Endothelial cell of umbilical vein (primary cell): ENCODE results near the gene GYS1. TPM values are rescaled to one million over a fixed set of nuclear protein-coding genes. Genes with fewer than 3 reads are reported as not detected.

Experiments used
- BruUV-seq: library from RNA; stranded (reverse); fragments of 400-500 nt; replicated peaks from 2 replicates; lab custom pipeline; 2021; lab: Mats Ljungman, UMichigan
- CTCF ChIA-PET: fragments of 300-600, 350-600 bp; sonication (Branson Sonifier 250); formaldehyde crosslinking; loops from one replicate; lab custom pipeline; 2021; ENCODE audit warnings: antibody characterized with exemption, inconsistent platforms; lab: Charles Lee
- POLR2A ChIA-PET: fragments of 300-600, 350-600 bp; sonication (Branson Sonifier 250); formaldehyde crosslinking; loops from one replicate; lab custom pipeline; 2021; ENCODE audit warnings: antibody characterized with exemption, inconsistent platforms; lab: Charles Lee
- DNase-seq: peaks from one replicate; pipeline ENCODE4 v3.0.0-alpha.2; 2011; ENCODE audit warnings: low read depth, low spot score
- FAIRE-seq: peaks from 2 replicates; lab custom pipeline; 2011; peaks lifted over from hg19 to GRCh38; lab: Jason Lieb, UNC
- H2AFZ ChIP-seq: 2 replicates; pipeline ENCODE4 v1.6.0; 2012; ENCODE audit warnings: low read depth, low read length, control low read depth, inconsistent platforms
- H3K27ac ChIP-seq: 2 replicates; pipeline ENCODE4 v1.5.1; 2011; ENCODE audit warnings: low read depth, mild to moderate bottlenecking, control low read depth, low read length, moderate library complexity; ENCODE audit not compliant: insufficient read depth
- H3K27me3 ChIP-seq, 2 experiments: 2 replicates each; pipeline versions ENCODE4 v1.6.0 to v1.6.1; 2011; ENCODE audit warnings: low read length in 2 of 2, mixed read lengths in 1 of 2; ENCODE audit not compliant: control insufficient read depth in 2 of 2, insufficient read depth in 2 of 2
- H3K36me3 ChIP-seq, 2 experiments: 2 replicates in 1 of 2; 3 replicates in 1 of 2; pipeline ENCODE4 v1.5.1; 2011; ENCODE audit warnings: low read length in 2 of 2, mild to moderate bottlenecking in 1 of 2, moderate library complexity in 1 of 2; ENCODE audit not compliant: control insufficient read depth in 2 of 2, insufficient read depth in 2 of 2; ENCODE audit errors: extremely low read depth in 1 of 2
- H3K4me1 ChIP-seq: 3 replicates; pipeline ENCODE4 v1.5.1; 2011; ENCODE audit warnings: mild to moderate bottlenecking, low read length; ENCODE audit not compliant: control insufficient read depth, insufficient read depth; ENCODE audit errors: extremely low read depth
- H3K4me2 ChIP-seq: 2 replicates; pipeline ENCODE4 v1.6.1; 2011; ENCODE audit warnings: low read length, control low read depth, mixed read lengths; ENCODE audit not compliant: insufficient read depth
- H3K4me3 ChIP-seq, 3 experiments: fragments of 200-600 bp in 1 of 3; sonication (generic), shearing (Covaris generic) in 1 of 3; replicated peaks in 1 of 3; 2 replicates each; pipeline ENCODE4 v1.5.1; 2011 to 2016; ENCODE audit warnings: control low read depth in 3 of 3, low read length in 3 of 3, mild to moderate bottlenecking in 2 of 3, inconsistent platforms in 1 of 3, low read depth in 1 of 3, moderate library complexity in 1 of 3; ENCODE audit not compliant: insufficient read depth in 1 of 3
- H3K79me2 ChIP-seq: 2 replicates; pipeline ENCODE4 v1.6.0; 2012; ENCODE audit warnings: low read length, inconsistent platforms; ENCODE audit not compliant: control insufficient read depth, insufficient read depth
- H3K9ac ChIP-seq: replicated peaks from 2 replicates; pipeline ENCODE3; 2011; ENCODE audit warnings: low read length, control low read depth; ENCODE audit not compliant: insufficient read depth; ENCODE audit errors: extremely low read depth
- H3K9me1 ChIP-seq: replicated peaks from 3 replicates; pipeline ENCODE4 v1.6.0; 2011; ENCODE audit warnings: mild to moderate bottlenecking, low read length; ENCODE audit not compliant: control insufficient read depth, insufficient read depth; ENCODE audit errors: extremely low read depth
- H3K9me3 ChIP-seq: replicated peaks from 2 replicates; pipeline ENCODE4 v1.5.1; 2012; ENCODE audit warnings: low read length, inconsistent platforms; ENCODE audit not compliant: control insufficient read depth, insufficient read depth
- H4K20me1 ChIP-seq: replicated peaks from 2 replicates; pipeline ENCODE3; 2011; ENCODE audit warnings: mild to moderate bottlenecking, low read length; ENCODE audit not compliant: control insufficient read depth, insufficient read depth; ENCODE audit errors: extremely low read depth
- CTCF ChIP-seq, 2 donors: IDR thresholded peaks; 1 replicate in 1 of 2; 2 replicates in 1 of 2; pipeline ENCODE4 v1.5.1; 2011; ENCODE audit warnings: low read length in 2 of 2, mild to moderate bottlenecking in 2 of 2, moderate library complexity in 2 of 2, control low read depth in 1 of 2, inconsistent platforms in 1 of 2, low read depth in 1 of 2; ENCODE audit not compliant: insufficient read depth in 1 of 2; ENCODE audit errors: extremely low read depth in 1 of 2
- FOS ChIP-seq: IDR thresholded peaks from 2 replicates; pipeline ENCODE4 v1.6.1; 2011; ENCODE audit warnings: mild to moderate bottlenecking, low read length, moderate library complexity, borderline replicate concordance; ENCODE audit not compliant: insufficient read depth
- POLR2A ChIP-seq: IDR thresholded peaks from 2 replicates; pipeline ENCODE4 v1.6.1; 2012; ENCODE audit warnings: low read depth, mild to moderate bottlenecking, control low read depth, low read length
- POLR2AphosphoS5 ChIP-seq: IDR thresholded peaks from 2 replicates; pipeline ENCODE4 v1.6.1; 2012; ENCODE audit warnings: low read depth, mild to moderate bottlenecking, control low read depth, low read length, moderate library complexity; ENCODE audit not compliant: insufficient read depth
- dilution Hi-C: fragments of 300-500 bp; cut with MboI; formaldehyde crosslinking; loops from one replicate; pipeline ENCODE4 v1.15.0; 2019; ENCODE audit warnings: low sequenced_read_pairs; ENCODE audit not compliant: extremely low pct_ligation_motif_present
- intact Hi-C: fragments of 100-400 bp; cut with micrococcal nuclease; formaldehyde crosslinking; loops from one replicate; pipeline ENCODE4 v1.10.0; 2022
- polyA plus RNA-seq, 4 experiments: library from polyadenylated mRNA; depleted of rRNA in 3 of 4; stranded (reverse) in 3 of 4; unstranded in 1 of 4; fragments of >200 nt; gene quantifications; 2 replicates each; pipeline versions ENCODE4 v1.2.1 to v1.2.3, GENCODE V29; 2011 to 2012; ENCODE audit warnings: missing spikeins in 1 of 4
- total RNA-seq: library from RNA; stranded (reverse); gene quantifications from 2 replicates; pipeline ENCODE4 v1.2.3, GENCODE V29; 2021
- TF ChIP-seq, protein P1 (sequence below): IDR thresholded peaks from 2 replicates; pipeline ENCODE4 v1.6.1; 2011; ENCODE audit not compliant: insufficient read depth, insufficient read length

GYS1 gene
- total and polyA plus RNA-seq, 2 donors (not counting 3 experiments of a cell fraction or from before 2014, with no cell fraction given), result 39.0 to 58.9 TPM

DNA sequence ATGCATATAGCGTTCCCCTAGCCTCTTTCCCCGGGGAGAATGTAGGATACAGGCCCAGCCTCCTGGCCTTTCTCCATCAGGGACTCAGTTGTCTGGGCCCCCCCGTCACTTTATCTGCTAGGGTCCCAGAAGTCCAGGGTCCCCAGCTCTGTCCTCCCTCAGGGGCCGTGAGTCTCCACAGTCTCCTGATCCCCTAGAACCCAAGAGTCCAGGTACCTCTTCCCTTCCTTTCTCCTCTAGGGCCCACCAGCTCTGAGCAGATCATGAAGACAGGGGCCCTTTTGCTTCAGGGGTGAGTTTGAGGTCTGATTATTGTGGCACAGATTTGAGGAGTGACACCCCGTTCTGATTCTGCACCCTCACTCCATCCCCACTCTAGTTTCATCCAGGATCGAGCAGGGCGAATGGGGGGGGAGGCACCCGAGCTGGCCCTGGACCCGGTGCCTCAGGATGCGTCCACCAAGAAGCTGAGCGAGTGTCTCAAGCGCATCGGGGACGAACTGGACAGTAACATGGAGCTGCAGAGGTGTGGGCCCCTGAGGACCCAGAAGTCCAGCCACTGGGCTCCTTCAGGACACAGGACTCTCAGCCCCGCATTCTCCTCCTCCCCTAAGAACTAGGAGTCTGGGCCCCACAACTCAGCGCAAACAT is 37.7 kb downstream of the GYS1 start:
- TSS peak; percentile 49 for BruUV-seq
- intact Hi-C loops (loop anchor here (2.0 kb wide), 1 partner anchor 55 kb away; the partner anchor contains the start of gene NUCB1), dilution Hi-C loops (no loop called here)
- Histone ChIP-seq H3K9ac (peak overlapping the region; percentile 94), H4K20me1 (no peaks in the 10 kb centered on the region), H3K4me2 (peak overlapping the region; percentile 82), H3K27ac (peak overlapping the region; percentile 84), H3K36me3 (peaks cover 0 to 3% of the 10 kb centered on the region in 2 experiments), H3K4me1 (peaks cover 18% of the 10 kb centered on the region), H3K27me3 (no peaks in the 10 kb centered on the region), H2AFZ (no peak overlapping the region), H3K79me2 (peaks cover 24% of the 10 kb centered on the region), H3K9me1 (no peaks in the 10 kb centered on the region), H3K9me3 (no peaks in the 10 kb centered on the region), H3K4me3 (peak overlapping the region; percentile 53 to 99 (median 66))
- DNase-seq (no peak), FAIRE-seq (no peak)
- ChIA-PET POLR2A (no interaction called here), CTCF (interaction anchor here (1.4 to 3.5 kb wide), 2 partner anchors 16 to 113 kb away, joined by 5 to 21 read pairs; no protein-coding TSS in a partner anchor)
- TF ChIP-seq, protein P1, sequence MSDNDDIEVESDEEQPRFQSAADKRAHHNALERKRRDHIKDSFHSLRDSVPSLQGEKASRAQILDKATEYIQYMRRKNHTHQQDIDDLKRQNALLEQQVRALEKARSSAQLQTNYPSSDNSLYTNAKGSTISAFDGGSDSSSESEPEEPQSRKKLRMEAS, result no peak
- TF ChIP-seq POLR2A, result peak; percentile 49

DNA sequence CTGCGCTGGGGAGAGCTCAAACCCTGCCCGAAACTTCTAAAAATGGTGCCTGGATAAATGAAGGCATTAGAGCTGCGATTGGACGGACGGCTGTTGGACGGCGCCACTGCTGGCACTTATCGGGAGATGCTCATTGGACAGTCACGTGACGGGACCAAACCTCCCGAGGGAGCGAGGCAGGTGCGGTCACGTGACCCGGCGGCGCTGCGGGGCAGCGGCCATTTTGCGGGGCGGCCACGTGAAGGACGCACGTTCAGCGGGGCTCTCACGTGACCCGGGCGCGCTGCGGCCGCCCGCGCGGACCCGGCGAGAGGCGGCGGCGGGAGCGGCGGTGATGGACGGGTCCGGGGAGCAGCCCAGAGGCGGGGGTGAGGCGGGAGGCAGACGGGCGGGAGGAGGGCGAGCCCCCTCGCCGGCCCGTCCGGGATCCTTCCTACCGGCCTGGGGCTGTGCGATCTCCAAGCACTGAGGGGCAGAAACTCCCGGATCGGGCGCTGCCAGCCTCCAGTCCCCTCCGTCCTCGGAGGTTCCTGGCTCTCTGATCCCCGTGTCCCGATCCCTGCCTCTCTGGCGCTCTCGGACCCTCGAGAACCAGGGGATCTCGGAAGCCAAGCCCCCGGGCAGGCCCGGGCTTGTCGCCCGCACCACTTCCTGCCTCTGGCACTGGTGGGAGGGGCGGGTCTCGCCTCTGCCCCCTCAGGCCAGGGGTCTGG is 38.4 kb downstream of the GYS1 start, which contains the start of gene BAX:
Gene BAX (plus strand): TSS at position 281 of the 713 bp plus-strand sequence. CDS start 54 bp downstream, at position 335.
- FAIRE-seq, result peak; percentile 86
- TSS peak; percentile 71 for BruUV-seq
- peaks cover 0 to 3% of the 10 kb centered on the region in 2 experiments for H3K36me3 ChIP-seq
- peaks cover 24% of the 10 kb centered on the region for H3K79me2 ChIP-seq
- H3K9me3 ChIP-seq, result no peaks in the 10 kb centered on the region
- ChIA-PET POLR2A (interaction anchor here (1.0 to 1.2 kb wide), 3 partner anchors 9 to 83 kb away, joined by 4 read pairs; partner anchors contain the start of gene NUCB1), CTCF (interaction anchor here (0.6 to 3.5 kb wide), 3 partner anchors 9 to 112 kb away, joined by 3 to 21 read pairs (median 5); no protein-coding TSS in a partner anchor)
- peak; percentile 98 for DNase-seq
- no peaks in the 10 kb centered on the region for H3K9me1 ChIP-seq
- peak within 1 kb of the TSS; percentile 94 for H3K9ac ChIP-seq
- H3K4me2 ChIP-seq, result peak within 1 kb of the TSS; percentile 82
- H3K4me3 ChIP-seq, result peak within 1 kb of the TSS; percentile 53 to 99 (median 66)
- H3K4me1 ChIP-seq, result peaks cover 18% of the 10 kb centered on the region
- no peaks in the 10 kb centered on the region for H3K27me3 ChIP-seq
- peak within 1 kb of the TSS; percentile 86 for H2AFZ ChIP-seq
- TF ChIP-seq, protein P1, result peak; percentile 100
- TF ChIP-seq CTCF (IDR thresholded peaks at IDR 0.05; ENCODE audit: extremely low read depth in 1 of 2, insufficient read depth in 1 of 2, low read depth in 1 of 2, low read length in 2 of 2) (no peak), FOS (no peak), POLR2AphosphoS5 (peak; percentile 96), POLR2A (peak; percentile 97)
- peak within 1 kb of the TSS; percentile 84 for H3K27ac ChIP-seq
- dilution Hi-C loops, result no loop called here
- intact Hi-C loops, result loop anchor here (1.0 to 2.0 kb wide), 2 partner anchors 11 to 54 kb away; partner anchors contain the start of genes FTL and NUCB1
- H4K20me1 ChIP-seq, result no peaks in the 10 kb centered on the region
